ENCODE measurements around the gene ABHD17A. TPM values are rescaled to one million over a fixed set of nuclear protein-coding genes. Genes with fewer than 3 reads are reported as not detected.

ABHD17A gene
- polyA plus RNA-seq, 1 of the 3 experiments (the other 2 are of a cell fraction), result 61.1 TPM

GRCh38 chr19:1920644-1921043 is 35.3 kb upstream of the ABHD17A start:
- H3K4me3 ChIP-seq (ENCODE audit: low read depth in 2 of 2, low read length in 1 of 2), result no peak overlapping the region
- no peaks in the 10 kb centered on the region for H4K20me1 ChIP-seq (ENCODE audit: insufficient read depth)
- TF ChIP-seq NFIC (IDR thresholded peaks at IDR 0.05; ENCODE audit: borderline replicate concordance), result no peak
- no peak for TF ChIP-seq GABPA (IDR thresholded peaks at IDR 0.05; ENCODE audit: low read depth)
- no peak for TF ChIP-seq RFX5 (IDR thresholded peaks at IDR 0.05; ENCODE audit: low read length)
- no peak for TF ChIP-seq TAF1 (IDR thresholded peaks at IDR 0.05; ENCODE audit: borderline replicate concordance, low read depth, low read length)
- no peak for TF ChIP-seq MEF2A (IDR thresholded peaks at IDR 0.05; ENCODE audit: borderline replicate concordance, low read depth)
- no peak for TF ChIP-seq GATA2 (CRISPR knock-in tag; IDR thresholded peaks at IDR 0.05)
- no peak for TF ChIP-seq IRF3 (IDR thresholded peaks at IDR 0.05; ENCODE audit: low read depth, low read length)
- no peak for TF ChIP-seq JUND (IDR thresholded peaks at IDR 0.05)
- POLR2A ChIA-PET, result no interaction called here
- H3K4me1 ChIP-seq (ENCODE audit: control insufficient read depth in 1 of 2, insufficient read depth in 2 of 2, low read depth in 1 of 2, low read length in 1 of 2), result no peaks in the 10 kb centered on the region
- peaks cover 0 to 39% of the 10 kb centered on the region in 2 experiments for H3K36me3 ChIP-seq (replicated peaks in 1 of 2; ENCODE audit: control insufficient read depth in 1 of 2, insufficient read depth in 2 of 2, low read length in 1 of 2)
- no peak for DNase-seq
- H3K9me3 ChIP-seq, result no peaks in the 10 kb centered on the region
- WGBS (ENCODE audit: low lambda C conversion rate), result 99% methylated on average over 12 of the region's 19 CpGs
- no peaks in the 10 kb centered on the region for H3F3A ChIP-seq (replicated peaks; ENCODE audit: insufficient read depth)
- H3K9ac ChIP-seq, result no peak overlapping the region
- H3K27me3 ChIP-seq (ENCODE audit: insufficient read depth), result no peaks in the 10 kb centered on the region
- no peaks in the 10 kb centered on the region for H3K9me2 ChIP-seq
- CTCF ChIA-PET, result interaction anchor here (2.2 kb wide), 1 partner anchor 9 kb away, joined by 23 read pairs; no protein-coding TSS in a partner anchor
- no peak overlapping the region for H3K4me2 ChIP-seq
- H3K27ac ChIP-seq (ENCODE audit: low read depth in 2 of 2, low read length in 1 of 2), result no peak overlapping the region
- no peaks in the 10 kb centered on the region for H3K79me2 ChIP-seq (ENCODE audit: insufficient read depth)
- H2AFZ ChIP-seq (ENCODE audit: low read depth), result no peak overlapping the region

- no peaks in the 10 kb centered on the region for H3F3A ChIP-seq (replicated peaks; ENCODE audit: insufficient read depth)
- peaks cover 0 to 38% of the 10 kb centered on the region in 2 experiments for H3K36me3 ChIP-seq (replicated peaks in 1 of 2; ENCODE audit: control insufficient read depth in 1 of 2, insufficient read depth in 2 of 2, low read length in 1 of 2)
- no peak overlapping the region for H3K9ac ChIP-seq
- peaks cover 12% of the 10 kb centered on the region; the same call in 1 of the 2 replicates for H3K79me2 ChIP-seq (ENCODE audit: insufficient read depth)
- H3K9me3 ChIP-seq, result no peaks in the 10 kb centered on the region
- ChIA-PET POLR2A (no interaction called here), CTCF (interaction anchor here (0.9 to 2.2 kb wide), 3 partner anchors 10 to 21 kb away, joined by 3 to 23 read pairs (median 3); no protein-coding TSS in a partner anchor)
- no peaks in the 10 kb centered on the region for H3K4me1 ChIP-seq (ENCODE audit: control insufficient read depth in 1 of 2, insufficient read depth in 2 of 2, low read depth in 1 of 2, low read length in 1 of 2)
- no peak overlapping the region for H3K4me3 ChIP-seq (ENCODE audit: low read depth in 2 of 2, low read length in 1 of 2)
- no peak overlapping the region for H3K4me2 ChIP-seq
- no peak overlapping the region for H2AFZ ChIP-seq (ENCODE audit: low read depth)
- H3K9me2 ChIP-seq, result no peaks in the 10 kb centered on the region
- H4K20me1 ChIP-seq (ENCODE audit: insufficient read depth), result peaks cover 4% of the 10 kb centered on the region; the same call in 1 of the 2 replicates
- no peaks in the 10 kb centered on the region for H3K27me3 ChIP-seq (ENCODE audit: insufficient read depth)
- 98% methylated on average over 23 of the region's 28 CpGs for WGBS (ENCODE audit: low lambda C conversion rate)
- H3K27ac ChIP-seq (ENCODE audit: low read depth in 2 of 2, low read length in 1 of 2), result no peak overlapping the region
- DNase-seq, result no peak
- TF ChIP-seq FOXJ3 (CRISPR knock-in tag; IDR thresholded peaks at IDR 0.05) (no peak), USF2 (IDR thresholded peaks at IDR 0.05; ENCODE audit: borderline replicate concordance, low read depth, low read length) (no peak), CHD2 (IDR thresholded peaks at IDR 0.05; ENCODE audit: low read length, partially characterized antibody) (no peak), GATA2 (CRISPR knock-in tag; IDR thresholded peaks at IDR 0.05) (no peak), IRF3 (IDR thresholded peaks at IDR 0.05; ENCODE audit: low read depth, low read length) (no peak), MXI1 (IDR thresholded peaks at IDR 0.05; ENCODE audit: low read depth, low read length) (no peak), GABPA (IDR thresholded peaks at IDR 0.05; ENCODE audit: low read depth) (no peak), RCOR1 (IDR thresholded peaks at IDR 0.05; ENCODE audit: low read length) (no peak), RXRA (IDR thresholded peaks at IDR 0.05; ENCODE audit: borderline replicate concordance, low read depth) (no peak), SMC3 (IDR thresholded peaks at IDR 0.05; ENCODE audit: low read depth, low read length) (no peak)
Observed at GRCh38 chr19:1918975-1919374, 33.7 kb upstream of the ABHD17A start.
